Hematopoietic multipotent progenitor cell treated with erythropoietin and hydrocortisone succinate and interleukin-3 and kit ligand, for 17 days (in vitro differentiated cells): ENCODE measurements around the gene ZDHHC4.

Experiments used
- DNase-seq: peaks from one replicate; pipeline ENCODE4 v3.0.0-alpha.2; 2015; ENCODE audit warnings: low spot score

The ZDHHC4 gene

GRCh38 chr7:6577369-6578113 is at the start of gene ZDHHC4:
ZDHHC4 (plus strand) TSS chr7:6577454; CDS start chr7:6580562, 3,108 bp downstream.
- DNase-seq, result peak; percentile 57

- DNase-seq, result no peak
Measured at GRCh38 chr7:6528401-6529130, 48.7 kb upstream of the ZDHHC4 start.

GRCh38 chr7:6529643-6530042 is 47.6 kb upstream of the ZDHHC4 start:
- DNase-seq, result no peak

- DNase-seq, result no peak
Measured at GRCh38 chr7:6530626-6531491, 46.4 kb upstream of the ZDHHC4 start.

GRCh38 chr7:6531492-6532279 is 45.6 kb upstream of the ZDHHC4 start:
- no peak for DNase-seq

- no peak for DNase-seq
Measured at GRCh38 chr7:6532516-6532915, 44.7 kb upstream of the ZDHHC4 start.

- DNase-seq, result no peak
Measured at GRCh38 chr7:6533893-6534495, 43.3 kb upstream of the ZDHHC4 start.

- DNase-seq, result no peak
Measured at GRCh38 chr7:6536262-6537260, 40.7 kb upstream of the ZDHHC4 start.

GRCh38 chr7:6542368-6542767 is 34.9 kb upstream of the ZDHHC4 start:
- DNase-seq, result no peak

- DNase-seq, result no peak
Measured at GRCh38 chr7:6545398-6546126, 31.7 kb upstream of the ZDHHC4 start.

- DNase-seq, result no peak
Measured at GRCh38 chr7:6546498-6547251, 30.6 kb upstream of the ZDHHC4 start.

- no peak for DNase-seq
Measured at GRCh38 chr7:6547400-6547799, 29.9 kb upstream of the ZDHHC4 start.

GRCh38 chr7:6551016-6551511 is 26.2 kb upstream of the ZDHHC4 start, which contains the start of gene GRID2IP:
GRID2IP (minus strand) TSS chr7:6551461; CDS start chr7:6551436, 25 bp downstream.
- no peak for DNase-seq

GRCh38 chr7:6553448-6554044 is 23.7 kb upstream of the ZDHHC4 start:
- DNase-seq, result no peak

GRCh38 chr7:6554848-6555247 is 22.4 kb upstream of the ZDHHC4 start:
- no peak for DNase-seq

- DNase-seq, result no peak
Measured at GRCh38 chr7:6556196-6556595, 21.1 kb upstream of the ZDHHC4 start.

- DNase-seq, result no peak
Measured at GRCh38 chr7:6558837-6559236, 18.4 kb upstream of the ZDHHC4 start.

GRCh38 chr7:6559896-6560295 is 17.4 kb upstream of the ZDHHC4 start:
- no peak for DNase-seq
